Karpas-422 (cell line): ENCODE measurements around the gene NOS1. TPM values are rescaled to one million over a fixed set of nuclear protein-coding genes. Genes with fewer than 3 reads are reported as not detected.
"Not testable (repeated sequence)": the region's sequence is repeated elsewhere in the genome, so short reads cannot be mapped to it uniquely, and the experiment has no call there.

Experiments
- DNase-seq: peaks from one replicate; pipeline ENCODE4 v3.0.0-alpha.2; 2015
- H2AFZ ChIP-seq: fragments of 200-600 bp; sonication (generic); 2 replicates; pipeline ENCODE4 v1.6.1; 2014; ENCODE audit warnings: antibody characterized with exemption, low read length, mixed read lengths
- H3K27ac ChIP-seq: fragments of 200-600 bp; sonication (generic); 2 replicates; pipeline ENCODE4 v1.5.1; 2014; ENCODE audit warnings: mild to moderate bottlenecking, low read length, moderate library complexity
- H3K27me3 ChIP-seq: fragments of 200-600 bp; sonication (generic); 2 replicates; pipeline ENCODE4 v1.6.1; 2014; ENCODE audit warnings: low read length, mixed read lengths
- H3K36me3 ChIP-seq: fragments of 200-600 bp; sonication (generic); 2 replicates; pipeline ENCODE4 v1.6.1; 2014; ENCODE audit warnings: low read length, mixed read lengths; ENCODE audit not compliant: insufficient read depth
- H3K4me1 ChIP-seq: fragments of 200-600 bp; sonication (generic); 2 replicates; pipeline ENCODE4 v1.6.1; 2014; ENCODE audit warnings: mild to moderate bottlenecking, low read length, mixed read lengths
- H3K4me2 ChIP-seq: fragments of 200-600 bp; sonication (generic); 2 replicates; pipeline ENCODE4 v1.6.1; 2014; ENCODE audit warnings: low read length, low read depth, mild to moderate bottlenecking; ENCODE audit not compliant: poor library complexity, severe bottlenecking
- H3K4me3 ChIP-seq: fragments of 200-600 bp; sonication (generic); 2 replicates; pipeline ENCODE4 v1.5.1; 2014; ENCODE audit warnings: mild to moderate bottlenecking, antibody characterized with exemption, low read length, mixed read lengths
- H3K79me2 ChIP-seq: fragments of 200-600 bp; sonication (generic); 2 replicates; pipeline ENCODE4 v1.6.1; 2014; ENCODE audit warnings: mild to moderate bottlenecking, low read length, mixed read lengths
- H3K9ac ChIP-seq: fragments of 200-600 bp; sonication (generic); 2 replicates; pipeline ENCODE4 v1.6.0; 2014; ENCODE audit warnings: low read length
- H3K9me2 ChIP-seq: fragments of 200-600 bp; sonication (generic), shearing (Covaris generic); replicated peaks from 2 replicates; pipeline ENCODE4 v1.6.0; 2014; ENCODE audit warnings: mild to moderate bottlenecking, low read length, moderate library complexity; ENCODE audit not compliant: insufficient read depth
- H3K9me3 ChIP-seq: fragments of 300-700, 200-600 bp; sonication (generic); 2 replicates; pipeline ENCODE4 v1.6.1; 2014; ENCODE audit warnings: low read length, mixed read lengths
- H4K20me1 ChIP-seq: fragments of 200-600 bp; sonication (generic); 2 replicates; pipeline ENCODE4 v1.6.1; 2014; ENCODE audit warnings: mild to moderate bottlenecking, antibody characterized with exemption, low read length, low read depth; ENCODE audit not compliant: insufficient read depth
- total RNA-seq: library from RNA; depleted of rRNA; stranded (reverse); fragments of >200 nt; shearing (Covaris generic); gene quantifications from 2 replicates; pipeline ENCODE4 v1.2.3, GENCODE V29; 2014; ENCODE audit warnings: low replicate concordance

NOS1 gene
- total RNA-seq, 1 experiment from 2014 or later: not detected

DNA sequence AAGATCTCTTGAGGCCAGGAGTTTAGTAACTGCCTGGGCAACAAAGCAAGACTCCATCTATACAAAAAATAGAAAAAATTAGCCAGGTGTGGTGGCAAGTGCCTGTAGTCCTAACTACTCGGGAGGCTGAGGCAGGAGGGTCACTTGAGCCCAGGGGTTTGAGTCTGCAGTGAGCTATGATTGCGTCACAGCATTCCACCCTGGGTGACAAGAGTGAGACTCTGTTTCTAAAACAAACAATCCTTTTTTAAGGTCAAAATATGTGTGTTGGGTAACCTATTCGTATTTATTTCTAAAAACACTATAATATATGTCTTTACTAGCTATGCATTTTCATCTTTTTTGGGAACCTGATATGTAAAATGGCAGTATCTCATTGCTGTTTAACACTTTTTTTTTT, 178.6 kb downstream of the NOS1 start:
- no peak overlapping the region for H2AFZ ChIP-seq
- no peaks in the 10 kb centered on the region for H3K9me2 ChIP-seq
- H3K4me2 ChIP-seq: no peak overlapping the region
- H3K4me3 ChIP-seq: no peak overlapping the region
- no peak overlapping the region for H3K9ac ChIP-seq
- no peak for DNase-seq
- H3K27me3 ChIP-seq: no peaks in the 10 kb centered on the region
- peaks cover 37% of the 10 kb centered on the region for H3K79me2 ChIP-seq
- no peaks in the 10 kb centered on the region for H4K20me1 ChIP-seq
- H3K27ac ChIP-seq: no peak overlapping the region
- H3K4me1 ChIP-seq: no peaks in the 10 kb centered on the region; the same call in 1 of the 2 replicates
- H3K36me3 ChIP-seq: peaks cover 85% of the 10 kb centered on the region
- no peaks in the 10 kb centered on the region for H3K9me3 ChIP-seq

- H4K20me1 ChIP-seq, H3K4me1 ChIP-seq, H3K9me3 ChIP-seq, H3K4me2 ChIP-seq, H3K4me3 ChIP-seq, H3K9ac ChIP-seq, H2AFZ ChIP-seq, DNase-seq, H3K9me2 ChIP-seq, H3K27ac ChIP-seq, H3K27me3 ChIP-seq: not testable (repeated sequence)
- Histone ChIP-seq H3K36me3 (peaks cover 88% of the 10 kb centered on the region), H3K79me2 (peaks cover 30% of the 10 kb centered on the region)
These were observed 180.0 kb downstream of the NOS1 start for GRCh38 chr12:117181468-117181843.

DNA sequence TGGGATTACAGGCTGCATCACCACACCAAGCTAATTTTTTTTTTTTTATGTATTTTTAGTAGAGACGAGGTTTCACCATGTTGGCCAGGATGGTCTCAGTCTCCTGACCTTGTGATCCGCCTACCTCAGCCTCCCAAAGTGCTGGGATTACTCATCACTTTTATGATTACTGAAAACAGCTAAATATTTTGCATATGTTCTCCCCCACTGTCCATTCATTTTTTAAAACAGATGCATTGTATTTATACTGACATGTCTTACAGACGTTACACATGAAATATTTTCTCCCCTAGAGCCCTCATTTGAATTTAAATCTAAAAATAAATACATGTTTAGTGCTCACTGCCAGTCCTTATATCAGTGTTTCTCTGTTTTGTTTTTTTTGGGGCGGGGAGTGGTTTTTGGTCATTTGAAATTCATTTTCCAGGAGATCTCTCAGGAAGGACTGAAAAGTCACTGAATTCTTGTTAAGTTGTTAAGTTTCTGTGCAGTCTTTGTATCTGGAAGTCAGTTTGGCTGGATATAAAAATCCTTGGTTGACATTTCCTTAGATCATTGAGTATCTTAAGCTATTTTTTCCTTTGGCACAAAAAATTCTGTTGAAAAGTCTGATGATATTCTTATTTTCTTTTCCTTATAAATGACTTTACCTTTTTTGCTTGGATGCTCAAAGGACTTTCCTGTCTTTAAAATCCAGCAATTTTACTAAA, 180.5 kb downstream of the NOS1 start:
- H3K27ac ChIP-seq: no peak overlapping the region
- H3K27me3 ChIP-seq: no peaks in the 10 kb centered on the region
- H4K20me1 ChIP-seq: no peaks in the 10 kb centered on the region
- H2AFZ ChIP-seq: no peak overlapping the region
- no peaks in the 10 kb centered on the region; the same call in 1 of the 2 replicates for H3K4me1 ChIP-seq
- no peak overlapping the region for H3K4me3 ChIP-seq
- no peaks in the 10 kb centered on the region for H3K9me3 ChIP-seq
- no peak for DNase-seq
- H3K9ac ChIP-seq: no peak overlapping the region
- peaks cover 88% of the 10 kb centered on the region for H3K36me3 ChIP-seq
- peaks cover 25% of the 10 kb centered on the region for H3K79me2 ChIP-seq
- H3K9me2 ChIP-seq: no peaks in the 10 kb centered on the region
- H3K4me2 ChIP-seq: no peak overlapping the region

- Histone ChIP-seq H3K36me3 (peaks cover 90% of the 10 kb centered on the region), H3K4me2 (no peak overlapping the region), H3K27ac (no peak overlapping the region), H3K4me1 (no peaks in the 10 kb centered on the region; the same call in 1 of the 2 replicates), H3K4me3 (no peak overlapping the region), H3K9me2 (no peaks in the 10 kb centered on the region), H3K79me2 (peaks cover 12% of the 10 kb centered on the region), H3K9ac (no peak overlapping the region), H3K9me3 (no peaks in the 10 kb centered on the region), H3K27me3 (no peaks in the 10 kb centered on the region), H4K20me1 (no peaks in the 10 kb centered on the region), H2AFZ (no peak overlapping the region)
- no peak for DNase-seq
These were observed 182.7 kb downstream of the NOS1 start for GRCh38 chr12:117178745-117179144.

- no peak overlapping the region for H3K4me3 ChIP-seq
- peaks cover 90% of the 10 kb centered on the region for H3K36me3 ChIP-seq
- H3K79me2 ChIP-seq: peaks cover 12% of the 10 kb centered on the region
- no peak overlapping the region for H3K4me2 ChIP-seq
- no peak overlapping the region for H2AFZ ChIP-seq
- DNase-seq: no peak
- H3K27me3 ChIP-seq: no peaks in the 10 kb centered on the region
- no peak overlapping the region for H3K9ac ChIP-seq
- no peaks in the 10 kb centered on the region for H3K9me3 ChIP-seq
- H3K9me2 ChIP-seq: no peaks in the 10 kb centered on the region
- no peaks in the 10 kb centered on the region; the same call in 1 of the 2 replicates for H3K4me1 ChIP-seq
- H3K27ac ChIP-seq: no peak overlapping the region
- H4K20me1 ChIP-seq: no peaks in the 10 kb centered on the region
These were observed 183.1 kb downstream of the NOS1 start for GRCh38 chr12:117178301-117178700.

DNA sequence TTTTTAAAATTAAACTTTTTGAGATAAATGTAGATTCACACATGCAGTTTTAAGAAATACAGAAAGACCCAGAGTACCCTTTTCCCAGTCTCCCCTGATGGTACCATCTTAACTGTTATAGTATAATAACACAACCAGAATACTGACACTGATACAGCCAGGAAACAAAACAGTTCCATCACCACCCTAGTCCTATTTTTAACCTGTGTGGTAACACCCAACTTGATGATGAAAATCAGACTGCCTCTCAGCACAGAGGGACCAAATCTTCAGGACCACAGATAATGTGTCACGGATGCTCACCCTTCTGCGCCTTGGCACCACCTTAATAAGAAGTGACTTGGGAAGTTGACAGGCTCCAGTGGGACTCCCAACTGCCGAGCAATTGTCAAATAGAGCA, 189.3 kb downstream of the NOS1 start:
- no peak for DNase-seq
- Histone ChIP-seq H3K27ac (no peak overlapping the region), H3K79me2 (peaks cover 38% of the 10 kb centered on the region), H3K9me3 (no peaks in the 10 kb centered on the region), H3K27me3 (no peaks in the 10 kb centered on the region), H3K4me1 (no peaks in the 10 kb centered on the region), H2AFZ (no peak overlapping the region), H3K9ac (no peak overlapping the region), H4K20me1 (0 out of 2 replicates have a peak, but pooled peaks cover 2% of the 10 kb centered on the region), H3K36me3 (peaks cover 90% of the 10 kb centered on the region), H3K9me2 (no peaks in the 10 kb centered on the region), H3K4me3 (no peak overlapping the region), H3K4me2 (no peak overlapping the region)

GRCh38 chr12:117171499-117172162, 189.8 kb downstream of the NOS1 start:
- no peak overlapping the region for H2AFZ ChIP-seq
- peaks cover 34% of the 10 kb centered on the region for H3K79me2 ChIP-seq
- no peak overlapping the region for H3K27ac ChIP-seq
- H3K27me3 ChIP-seq: no peaks in the 10 kb centered on the region
- no peaks in the 10 kb centered on the region for H3K9me2 ChIP-seq
- H3K4me1 ChIP-seq: no peaks in the 10 kb centered on the region
- H3K36me3 ChIP-seq: peaks cover 90% of the 10 kb centered on the region
- H3K9me3 ChIP-seq: no peaks in the 10 kb centered on the region
- H3K4me3 ChIP-seq: no peak overlapping the region
- H3K4me2 ChIP-seq: no peak overlapping the region
- no peak overlapping the region for H3K9ac ChIP-seq
- no peak for DNase-seq
- H4K20me1 ChIP-seq: 0 out of 2 replicates have a peak, but pooled peaks cover 2% of the 10 kb centered on the region

DNA sequence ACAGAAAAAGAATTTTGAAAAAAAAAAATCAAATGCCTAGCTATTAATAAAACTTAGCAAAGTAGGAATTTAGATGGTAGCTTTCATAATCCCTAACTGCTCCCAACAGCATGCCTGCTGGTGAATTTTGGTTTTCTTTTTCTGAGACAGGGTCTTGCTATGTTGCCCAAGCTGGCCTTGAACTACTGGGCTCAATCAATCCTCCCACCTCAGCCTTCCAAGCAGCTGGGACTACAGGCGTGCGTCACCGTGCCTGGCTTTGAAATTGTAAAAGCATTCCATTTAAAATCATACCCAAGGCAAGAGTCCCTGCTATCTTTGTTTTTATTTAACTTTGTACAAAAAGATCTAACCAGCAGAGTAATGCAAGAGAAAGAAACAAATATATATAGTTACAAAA, 191.9 kb downstream of the NOS1 start:
- Histone ChIP-seq H3K27ac (no peak overlapping the region), H3K9ac (no peak overlapping the region), H3K79me2 (peaks cover 32% of the 10 kb centered on the region), H3K27me3 (no peaks in the 10 kb centered on the region), H3K9me2 (no peaks in the 10 kb centered on the region), H3K4me3 (no peak overlapping the region), H3K9me3 (no peaks in the 10 kb centered on the region), H3K4me1 (no peaks in the 10 kb centered on the region), H3K36me3 (peaks cover 81% of the 10 kb centered on the region), H3K4me2 (no peak overlapping the region), H2AFZ (no peak overlapping the region), H4K20me1 (0 out of 2 replicates have a peak, but pooled peaks cover 5% of the 10 kb centered on the region)
- DNase-seq: no peak
